K562 (cell line): Measurements from ENCODE around the gene GRWD1. TPM values are rescaled to one million over a fixed set of nuclear protein-coding genes. Genes with fewer than 3 reads are reported as not detected.

Experiments used
- EHMT2 ChIP-seq: fragments of 450-650 bp; IDR thresholded peaks from 2 replicates; pipeline ENCODE4 v1.6.1; 2018; ENCODE audit warnings: antibody characterized with exemption
- HDAC6 ChIP-seq: IDR thresholded peaks from 2 replicates; pipeline ENCODE4 v1.6.1; 2012; ENCODE audit warnings: low read depth, mild to moderate bottlenecking, control low read depth, inconsistent platforms, low read length, moderate library complexity
- MAFK ChIP-seq: IDR thresholded peaks from 2 replicates; pipeline ENCODE4 v1.6.1; 2011; ENCODE audit warnings: low read length, improper control_type of control experiment
- MBD1 ChIP-seq: fragments of 250-450 bp; sonication (Bioruptor Pico); IDR thresholded peaks from 2 replicates; pipeline ENCODE4 v1.8.0; 2022; ENCODE audit warnings: inconsistent platforms
- MGA ChIP-seq: fragments of 450-650 bp; IDR thresholded peaks from 2 replicates; pipeline ENCODE4 v1.6.1; 2016; ENCODE audit warnings: mild to moderate bottlenecking, moderate library complexity
- RBBP5 ChIP-seq: fragments of 200-600 bp; sonication (generic); IDR thresholded peaks from 2 replicates; pipeline ENCODE4 v1.6.1; 2012; ENCODE audit warnings: borderline replicate concordance, mild to moderate bottlenecking, low read length, control low read depth, inconsistent platforms; ENCODE audit not compliant: insufficient read depth, poor library complexity, severe bottlenecking
- RHOXF2B ChIP-seq: fragments of 250-450 bp; sonication (Bioruptor Pico); conservative IDR thresholded peaks from 2 replicates; pipeline ENCODE4 v1.5.1; 2021
- YY1 ChIP-seq, 3 experiments: IDR thresholded peaks; 2 replicates each; pipeline ENCODE4 v1.6.1; 2011; ENCODE audit warnings: low read length in 2 of 3, mild to moderate bottlenecking in 2 of 3, moderate library complexity in 2 of 3, borderline replicate concordance in 1 of 3, control low read depth in 1 of 3, low read depth in 1 of 3; ENCODE audit not compliant: insufficient read depth in 3 of 3, insufficient replicate concordance in 2 of 3, control insufficient read depth in 1 of 3, insufficient read length in 1 of 3; ENCODE audit errors: extremely low read depth in 1 of 3
- ZBTB49 ChIP-seq: sonication (generic); formaldehyde crosslinking; IDR thresholded peaks from 2 replicates; pipeline ENCODE4 v1.8.0; 2022; ENCODE audit warnings: missing genetic modification reagents, mild to moderate bottlenecking, borderline replicate concordance
- ZNF778 ChIP-seq: fragments of 450-650 bp; formaldehyde crosslinking; IDR thresholded peaks from 2 replicates; pipeline ENCODE4 v1.4.0; 2020; ENCODE audit warnings: mild to moderate bottlenecking, moderate library complexity
- polyA plus RNA-seq, 8 experiments: library from polyadenylated mRNA; depleted of rRNA in 4 of 8; stranded (reverse) in 5 of 8; unstranded in 3 of 8; fragments of >200 nt; fragmentation: Nextera tagmentation in 2 of 8; fragmentation: Illumina TruSeq in 1 of 8; extraction: Ambion mirVana in 2 of 8; extraction: Trizol in 1 of 8; gene quantifications; 2 replicates each; pipeline versions ENCODE4 v1.2.1 to v1.2.3, GENCODE V29; 2011 to 2014; ENCODE audit warnings: inconsistent platforms in 1 of 8, missing spikeins in 1 of 8
- total RNA-seq, 7 experiments: library from RNA; depleted of rRNA in 6 of 7; stranded (reverse); fragments of >200 nt in 6 of 7; fragmentation: Illumina TruSeq in 2 of 7; extraction: Trizol in 2 of 7; gene quantifications; 2 replicates each; pipeline versions ENCODE4 v1.2.1 to v1.2.3, GENCODE V29; 2011 to 2021; ENCODE audit warnings: low replicate concordance in 1 of 7

Gene GRWD1
- total and polyA plus RNA-seq, 9 of the 15 experiments (the other 6 are each of a cell fraction or from before 2014, with no cell fraction given) = 1.5 to 87.2 (median 24.5) TPM

GRCh38 chr19:48398375-48399235 is 47.2 kb upstream of the GRWD1 start (continued):
- TF ChIP-seq MBD1 (CRISPR knock-in tag) = no peak
- TF ChIP-seq ZBTB49 (CRISPR knock-in tag) = no peak
- TF ChIP-seq RBBP5 = no peak
- TF ChIP-seq YY1 (IDR thresholded peaks at IDR 0.05; ENCODE audit: borderline replicate concordance in 1 of 3, control insufficient read depth in 1 of 3, extremely low read depth in 1 of 3, insufficient read depth in 3 of 3, insufficient read length in 1 of 3, insufficient replicate concordance in 2 of 3, low read depth in 1 of 3, low read length in 2 of 3) = peak in 2 of 3 experiments; percentile 20 to 23
- TF ChIP-seq HDAC6 = no peak
- no peak for TF ChIP-seq EHMT2
- TF ChIP-seq RHOXF2B (CRISPR knock-in tag) = no peak
- TF ChIP-seq ZNF778 (CRISPR knock-in tag) = no peak
- peak; percentile 62 for TF ChIP-seq MGA
- no peak for TF ChIP-seq MAFK
